LNCAP (cell line): ENCODE measurements around the gene CDR2L.

Experiments used
- CTCF ChIP-seq: fragments of 450-650 bp; IDR thresholded peaks from 2 replicates; pipeline ENCODE4 v1.5.1; 2017; ENCODE audit warnings: mild to moderate bottlenecking

Gene CDR2L

GRCh38 chr17:75012096-75012345 is 24.6 kb downstream of the CDR2L start:
- TF ChIP-seq CTCF: no peak

GRCh38 chr17:75012346-75013091 is 25.1 kb downstream of the CDR2L start, which contains the start of gene MRPL58:
Gene MRPL58, plus strand, starts transcription at chr17:75012670. Its CDS starts 17 bp downstream, at chr17:75012687.
- no peak; the same call in 1 of the 2 replicates for TF ChIP-seq CTCF

GRCh38 chr17:75013092-75013559 is 25.7 kb downstream of the CDR2L start:
- no peak for TF ChIP-seq CTCF

GRCh38 chr17:75019146-75019545 is 31.7 kb downstream of the CDR2L start:
- no peak for TF ChIP-seq CTCF

GRCh38 chr17:75019710-75020109 is 32.3 kb downstream of the CDR2L start:
- no peak for TF ChIP-seq CTCF

GRCh38 chr17:75020331-75021110 is 33.1 kb downstream of the CDR2L start:
- TF ChIP-seq CTCF: no peak

- TF ChIP-seq CTCF: no peak
Observed at GRCh38 chr17:75024686-75025397, 37.4 kb downstream of the CDR2L start.
